T-helper 22 cell (primary cell): ENCODE measurements around the gene BET1L.
"Not testable (repeated sequence)": the region's sequence is repeated elsewhere in the genome, so short reads cannot be mapped to it uniquely, and the experiment has no call there.

Experiments
- DNase-seq: peaks from one replicate; pipeline ENCODE4 v3.0.0-alpha.2; 2020; ENCODE audit warnings: low read depth

BET1L gene

GRCh38 chr11:207208-207862 lies at the start of gene BET1L, which contains the start of gene RIC8A:
Gene BET1L, minus strand, starts transcription at chr11:207399. Its CDS starts 78 bp downstream, at chr11:207321.
Gene RIC8A, plus strand, starts transcription at chr11:207708. Its CDS starts 1,147 bp downstream, at chr11:208855.
- peak; percentile 99 for DNase-seq

GRCh38 chr11:255816-256215 lies 48.6 kb upstream of the BET1L start:
- DNase-seq = no peak

- no peak for DNase-seq
These were observed 48.0 kb upstream of the BET1L start for GRCh38 chr11:255176-255575.

GRCh38 chr11:253886-254270 lies 46.7 kb upstream of the BET1L start:
- DNase-seq = no peak

GRCh38 chr11:253160-253885 lies 46.1 kb upstream of the BET1L start:
- DNase-seq = no peak

GRCh38 chr11:252666-253065 lies 45.5 kb upstream of the BET1L start:
- no peak for DNase-seq

- DNase-seq = no peak
These were observed 44.4 kb upstream of the BET1L start for GRCh38 chr11:251550-251949.

GRCh38 chr11:250740-251299 lies 43.6 kb upstream of the BET1L start:
- peak; percentile 54 for DNase-seq

GRCh38 chr11:250274-250673 lies 43.1 kb upstream of the BET1L start:
- DNase-seq = no peak

GRCh38 chr11:249062-249461 lies 41.9 kb upstream of the BET1L start:
- no peak for DNase-seq

- DNase-seq = no peak
These were observed 37.2 kb upstream of the BET1L start for GRCh38 chr11:244376-244775.

GRCh38 chr11:241634-242033 lies 34.4 kb upstream of the BET1L start:
- no peak for DNase-seq

- no peak for DNase-seq
These were observed 33.1 kb upstream of the BET1L start for GRCh38 chr11:240315-240714.

- DNase-seq = not testable (repeated sequence)
These were observed 31.1 kb upstream of the BET1L start for GRCh38 chr11:238346-238745.

- DNase-seq = peak; percentile 78
These were observed 29.9 kb upstream of the BET1L start, which contains the start of gene PSMD13 for GRCh38 chr11:236774-237767. Gene PSMD13, plus strand, starts transcription at chr11:236976. Its CDS starts 74 bp downstream, at chr11:237050.

GRCh38 chr11:235997-236773 lies 29.0 kb upstream of the BET1L start, which contains the start of gene SIRT3:
Gene SIRT3, minus strand, starts transcription at chr11:236342. Its CDS starts 14 bp downstream, at chr11:236328.
- DNase-seq = peak; percentile 79

- DNase-seq = peak; percentile 45
These were observed 28.4 kb upstream of the BET1L start for GRCh38 chr11:235609-235996.

GRCh38 chr11:235180-235579 lies 28.0 kb upstream of the BET1L start:
- no peak for DNase-seq

GRCh38 chr11:232783-233565 lies 25.8 kb upstream of the BET1L start:
- no peak for DNase-seq

GRCh38 chr11:230431-230830 lies 23.2 kb upstream of the BET1L start:
- DNase-seq = no peak
